ENCODE measurements around the gene MCU.
"Not testable (repeated sequence)": the region's sequence is repeated elsewhere in the genome, so short reads cannot be mapped to it uniquely, and the experiment has no call there.

MCU gene

DNA sequence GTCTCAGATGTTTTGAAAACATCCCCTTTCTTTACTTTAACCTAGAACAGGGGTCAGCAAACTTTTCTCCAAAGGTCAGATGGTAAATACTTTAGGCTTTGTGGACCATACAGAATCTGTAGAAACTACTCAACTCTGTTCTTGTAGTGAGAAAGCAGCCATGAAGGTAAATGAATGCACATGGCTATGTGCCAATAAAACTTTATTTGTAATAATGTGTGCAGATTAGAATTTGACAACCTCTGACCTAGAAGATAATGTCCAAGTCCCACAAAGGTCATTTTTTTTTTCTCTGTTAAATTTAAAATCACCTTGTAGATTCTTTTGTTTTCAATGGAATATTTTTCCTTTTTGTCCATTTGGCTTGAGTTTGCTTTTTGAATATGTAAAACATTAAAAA, 218.8 kb downstream of the MCU start:
- DNase-seq, result no peak

DNA sequence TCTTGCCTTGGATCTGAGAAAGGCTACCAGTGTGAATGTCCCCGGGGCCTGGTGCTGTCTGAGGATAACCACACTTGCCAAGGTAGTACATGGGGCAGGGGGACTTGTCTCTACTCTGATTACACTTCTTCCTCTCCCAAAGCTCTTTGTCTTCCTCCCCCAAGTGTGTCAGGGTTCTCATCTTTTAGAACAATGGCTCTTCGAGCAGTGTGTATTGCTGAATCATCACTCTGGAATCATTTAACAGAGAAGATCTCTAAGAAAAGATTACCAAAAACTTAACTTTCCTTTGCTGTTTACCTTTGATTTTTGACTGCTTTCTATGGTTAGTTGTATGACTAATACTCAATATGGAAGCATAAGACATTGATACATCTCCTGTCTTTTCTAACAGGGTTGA, 219.8 kb downstream of the MCU start:
- no peak for DNase-seq

DNA sequence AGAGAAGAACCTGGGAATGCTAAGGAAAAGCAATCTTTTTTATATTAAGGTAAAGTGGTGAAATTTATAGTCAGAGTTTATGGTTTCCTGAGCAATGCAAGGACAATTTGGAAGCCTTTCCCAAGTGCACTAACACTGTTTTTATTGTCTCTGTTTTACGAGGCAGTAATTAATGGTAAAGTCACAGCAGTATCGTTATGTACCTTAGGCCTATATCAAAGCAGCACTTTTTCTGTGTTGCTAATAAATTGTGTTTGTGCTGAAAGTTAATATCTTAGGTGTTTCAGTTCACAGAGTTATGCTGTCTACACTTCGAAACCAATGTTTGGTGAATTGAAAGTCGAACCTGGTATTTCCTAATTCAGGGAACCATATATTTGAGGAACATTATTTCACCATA, 220.8 kb downstream of the MCU start:
- DNase-seq, result no peak

DNA sequence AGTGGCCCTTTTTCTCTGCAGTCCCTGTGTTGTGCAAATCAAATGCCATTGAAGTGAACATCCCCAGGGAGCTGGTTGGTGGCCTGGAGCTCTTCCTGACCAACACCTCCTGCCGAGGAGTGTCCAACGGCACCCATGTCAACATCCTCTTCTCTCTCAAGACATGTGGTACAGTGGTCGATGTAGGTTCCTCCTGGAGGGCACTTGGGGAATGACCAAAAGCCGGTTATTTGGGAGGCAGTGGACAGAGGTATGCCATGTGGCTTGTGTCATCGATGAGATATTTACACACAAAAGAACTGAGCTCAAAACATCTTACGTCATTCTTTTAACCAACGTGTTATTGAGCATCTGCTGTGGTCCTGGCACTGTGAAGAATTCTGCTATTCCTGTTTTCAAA, 221.3 kb downstream of the MCU start:
- DNase-seq, result no peak

DNA sequence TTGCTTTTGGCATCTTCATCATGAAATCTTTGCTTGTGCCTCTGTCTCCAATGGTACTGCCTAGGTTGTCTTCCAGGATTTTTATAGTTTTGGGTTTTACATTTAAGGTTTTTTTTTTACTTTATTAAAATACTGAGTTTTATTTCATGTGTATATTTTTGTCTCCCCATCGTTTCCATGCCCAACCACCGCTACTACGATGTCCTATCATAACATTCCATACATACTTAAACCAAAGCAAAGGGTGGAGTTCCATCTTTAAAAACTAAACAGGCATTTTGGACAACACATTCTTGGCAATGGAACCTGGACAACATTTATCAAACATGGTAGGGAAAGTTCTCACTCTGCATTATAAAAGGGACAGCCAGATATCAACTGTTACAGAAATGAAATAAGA, 225.3 kb downstream of the MCU start:
- DNase-seq, result not testable (repeated sequence)

DNA sequence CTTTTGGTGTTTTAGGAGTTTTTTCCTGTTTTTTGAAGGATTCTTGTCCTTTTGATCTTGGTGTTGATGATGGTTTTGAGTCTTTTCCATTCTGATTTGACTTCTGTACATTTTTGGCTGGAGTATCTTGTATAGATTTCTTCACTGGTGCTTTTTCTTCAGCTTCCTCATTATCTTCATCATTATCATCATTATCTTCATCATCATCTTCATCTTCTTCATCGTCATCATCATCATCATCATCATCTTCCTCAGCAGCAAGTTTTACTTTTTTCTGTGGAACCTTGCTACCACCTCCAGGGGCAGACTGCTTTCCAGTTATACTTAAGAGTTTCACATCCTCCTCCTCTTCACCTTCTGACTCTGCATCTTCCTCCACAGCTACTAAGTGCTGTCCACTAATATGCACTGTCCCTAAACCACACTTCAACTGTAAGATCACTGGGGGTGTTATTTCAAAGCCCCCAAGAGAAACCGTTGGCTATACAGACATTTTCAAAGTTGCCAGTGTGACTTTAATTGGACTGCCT, 225.9 kb downstream of the MCU start:
- DNase-seq, result not testable (repeated sequence)

DNA sequence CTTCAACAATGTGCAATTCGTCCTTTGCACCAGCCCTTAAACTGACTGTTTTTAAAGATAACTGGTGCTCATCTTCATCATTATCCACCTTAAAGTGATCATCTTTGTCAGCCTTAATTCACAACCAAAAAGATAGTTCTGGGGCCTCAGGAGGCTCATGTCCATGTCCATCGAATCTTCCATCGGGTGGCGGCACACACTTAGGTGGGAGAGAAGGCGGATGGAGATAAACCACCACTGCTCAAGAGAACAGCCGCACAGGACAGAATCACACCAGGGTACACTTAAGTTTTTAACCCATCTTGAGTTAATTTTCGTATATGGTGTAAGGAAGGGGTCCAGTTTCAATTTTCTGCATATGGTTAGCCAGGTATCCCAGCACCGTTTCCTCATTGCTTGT, 226.4 kb downstream of the MCU start:
- no peak for DNase-seq

DNA sequence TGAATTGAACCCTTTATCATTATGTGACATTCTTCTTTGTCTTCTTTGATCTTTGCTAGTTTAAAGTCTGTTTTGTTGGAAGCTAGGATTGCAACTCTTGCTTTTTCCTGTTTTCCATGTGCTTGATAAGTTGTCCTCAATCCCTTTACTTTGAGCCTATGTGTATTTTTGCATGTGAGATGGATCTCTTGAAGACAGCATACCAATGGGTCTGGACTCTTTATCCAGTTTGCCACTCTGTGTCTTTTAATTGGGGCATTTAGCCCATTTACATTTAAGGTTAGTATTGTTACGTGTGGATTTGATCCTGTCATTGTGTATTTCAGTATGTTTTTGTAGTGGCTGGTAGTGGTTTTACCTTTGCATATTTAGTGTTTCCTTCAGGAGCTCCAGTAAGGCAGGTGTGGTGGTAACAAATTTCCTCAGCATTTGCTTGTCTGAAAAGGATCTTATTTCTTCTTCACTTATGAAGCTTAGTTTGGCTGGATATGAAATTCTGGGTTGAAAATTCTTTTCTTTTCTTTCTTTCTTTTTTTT, 229.3 kb downstream of the MCU start:
- DNase-seq, result not testable (repeated sequence)

DNA sequence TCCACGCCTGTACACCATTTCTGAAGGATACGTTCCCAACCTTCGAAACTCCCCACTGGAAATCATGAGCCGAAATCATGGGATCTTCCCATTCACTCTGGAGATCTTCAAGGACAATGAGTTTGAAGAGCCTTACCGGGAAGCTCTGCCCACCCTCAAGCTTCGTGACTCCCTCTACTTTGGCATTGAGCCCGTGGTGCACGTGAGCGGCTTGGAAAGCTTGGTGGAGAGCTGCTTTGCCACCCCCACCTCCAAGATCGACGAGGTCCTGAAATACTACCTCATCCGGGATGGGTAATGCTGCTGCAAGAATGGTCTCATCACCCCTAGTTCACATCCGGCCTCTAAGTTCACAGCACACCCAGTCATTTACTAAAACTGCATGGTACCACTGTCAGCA, 232.4 kb downstream of the MCU start:
- DNase-seq, result no peak

DNA sequence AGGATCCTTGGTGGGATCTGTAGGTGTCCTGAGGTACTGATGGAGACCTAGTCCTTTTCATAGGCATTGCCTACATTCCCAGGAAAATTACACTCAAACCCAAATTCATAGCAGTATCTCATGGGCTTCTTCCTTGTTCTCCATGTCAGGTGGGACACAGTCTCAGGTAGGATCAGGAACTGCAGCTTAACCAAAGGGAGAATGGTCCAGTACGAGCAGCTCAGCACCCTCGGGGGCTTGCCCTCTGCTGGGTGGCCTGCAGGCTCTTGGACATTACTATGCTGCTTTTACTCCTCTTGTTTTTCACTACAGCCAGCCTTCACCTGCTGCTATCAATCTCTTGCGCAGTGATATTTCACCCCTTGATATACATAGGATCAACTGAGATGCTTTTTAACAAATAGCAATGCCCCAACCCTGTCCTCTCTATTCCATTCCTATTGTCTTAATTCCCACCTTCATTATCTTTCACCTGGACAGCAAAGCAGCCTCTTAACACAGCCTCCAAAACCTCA, 234.1 kb downstream of the MCU start:
- no peak for DNase-seq

DNA sequence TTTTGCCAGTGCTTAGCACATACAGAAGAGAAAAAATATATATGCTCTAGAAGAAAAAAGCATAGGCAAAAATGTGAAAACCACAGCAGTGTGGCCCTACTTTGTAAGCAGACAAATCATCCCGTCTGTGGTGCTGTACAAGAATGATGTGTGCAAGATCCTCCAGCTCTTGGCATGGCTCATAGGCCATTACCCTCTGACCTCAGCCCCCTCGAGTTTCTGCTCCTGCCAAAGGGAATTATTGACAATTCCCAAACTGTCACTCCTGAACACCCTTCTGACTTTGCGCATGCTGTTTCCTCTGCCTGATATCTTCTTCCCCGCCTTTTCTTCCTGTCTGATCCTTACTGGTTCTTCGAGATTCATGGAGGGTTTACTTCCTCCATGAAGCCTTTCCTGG, 235.5 kb downstream of the MCU start:
- no peak for DNase-seq

DNA sequence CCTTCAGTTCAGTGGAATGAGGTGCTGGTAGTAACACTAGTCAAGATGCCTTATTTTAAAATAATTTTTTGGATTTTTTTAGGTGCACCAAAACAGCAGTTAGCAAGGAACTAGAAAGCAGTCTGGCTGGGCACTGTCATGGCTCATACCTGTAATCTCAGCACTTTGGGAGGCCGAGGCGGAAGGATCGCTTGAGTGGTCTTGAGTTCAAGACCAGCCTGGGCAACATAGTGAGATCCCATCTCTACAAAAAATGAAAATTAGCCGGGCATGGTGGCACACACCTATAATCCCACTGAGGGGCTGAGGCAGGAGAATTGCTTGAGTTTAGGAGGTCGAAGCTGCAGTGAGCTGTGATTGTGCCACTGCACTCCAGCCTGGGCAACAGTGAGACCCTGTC, 236.9 kb downstream of the MCU start:
- no peak for DNase-seq

DNA sequence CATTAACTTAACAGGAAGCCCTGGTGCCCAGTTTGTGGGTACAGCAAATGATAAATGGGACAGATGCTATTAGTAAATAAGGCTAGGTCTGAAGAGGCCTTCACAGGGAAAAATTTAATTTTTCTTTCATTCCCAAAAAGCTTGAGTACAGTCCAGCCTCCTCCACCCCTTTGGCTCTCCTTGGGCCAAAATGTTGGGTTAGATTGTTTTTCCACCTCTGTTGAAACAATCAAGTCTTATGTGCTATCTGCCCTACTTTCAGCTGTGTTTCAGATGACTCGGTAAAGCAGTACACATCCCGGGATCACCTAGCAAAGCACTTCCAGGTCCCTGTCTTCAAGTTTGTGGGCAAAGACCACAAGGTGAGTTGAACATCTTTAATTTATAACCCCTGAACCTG, 238.3 kb downstream of the MCU start:
- no peak for DNase-seq

DNA sequence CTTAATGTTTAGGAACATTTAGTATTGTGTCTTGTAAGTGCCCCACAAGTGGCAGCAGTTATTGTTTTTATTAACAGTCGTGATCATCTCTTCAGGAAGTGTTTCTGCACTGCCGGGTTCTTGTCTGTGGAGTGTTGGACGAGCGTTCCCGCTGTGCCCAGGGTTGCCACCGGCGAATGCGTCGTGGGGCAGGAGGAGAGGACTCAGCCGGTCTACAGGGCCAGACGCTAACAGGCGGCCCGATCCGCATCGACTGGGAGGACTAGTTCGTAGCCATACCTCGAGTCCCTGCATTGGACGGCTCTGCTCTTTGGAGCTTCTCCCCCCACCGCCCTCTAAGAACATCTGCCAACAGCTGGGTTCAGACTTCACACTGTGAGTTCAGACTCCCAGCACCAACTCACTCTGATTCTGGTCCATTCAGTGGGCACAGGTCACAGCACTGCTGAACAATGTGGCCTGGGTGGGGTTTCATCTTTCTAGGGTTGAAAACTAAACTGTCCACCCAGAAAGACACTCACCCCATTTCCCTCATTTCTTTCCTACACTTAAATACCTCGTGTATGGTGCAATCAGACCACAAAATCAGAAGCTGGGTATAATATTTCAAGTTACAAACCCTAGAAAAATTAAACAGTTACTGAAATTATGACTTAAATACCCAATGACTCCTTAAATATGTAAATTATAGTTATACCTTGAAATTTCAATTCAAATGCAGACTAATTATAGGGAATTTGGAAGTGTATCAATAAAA, 240.5 kb downstream of the MCU start:
- no peak for DNase-seq

DNA sequence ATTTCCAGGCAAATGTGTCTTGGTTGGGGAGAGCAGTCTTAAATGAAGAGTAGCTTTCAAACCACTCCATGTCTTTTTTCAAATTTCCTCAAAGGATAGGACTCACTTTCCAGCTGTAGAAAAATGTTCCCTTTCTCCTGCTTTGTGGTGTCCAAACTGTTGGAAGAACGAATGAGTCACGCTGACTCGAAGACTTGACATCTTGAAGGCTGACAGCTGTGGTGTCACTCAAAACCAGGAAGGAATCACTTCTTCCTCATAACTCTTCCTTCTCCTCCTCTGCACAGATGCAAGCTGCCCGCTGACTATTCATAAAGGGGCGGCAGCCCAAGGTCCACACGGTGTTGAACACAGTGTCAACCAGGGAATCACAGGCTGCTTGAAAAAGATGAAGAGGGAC, 243.4 kb downstream of the MCU start:
- no peak for DNase-seq
